GM19397 (cell line): ENCODE measurements around the gene PLA2G12B.
"Not testable (repeated sequence)": the region's sequence is repeated elsewhere in the genome, so short reads cannot be mapped to it uniquely, and the experiment has no call there.

Source experiments
- ATAC-seq: cut with Tn5 transposase; IDR thresholded peaks from one replicate; pipeline ENCODE4 v1.9.1; 2021; ENCODE audit warnings: mild to moderate bottlenecking, moderate library complexity; ENCODE audit not compliant: unreplicated experiment

PLA2G12B gene

GRCh38 chr10:72954596-72955554 lies at the start of gene PLA2G12B:
PLA2G12B (minus strand) TSS chr10:72954806; CDS start chr10:72954685, 121 bp downstream.
- no peak for ATAC-seq

GRCh38 chr10:73003822-73004221 lies 49.2 kb upstream of the PLA2G12B start:
- ATAC-seq: no peak

GRCh38 chr10:73000973-73001372 lies 46.4 kb upstream of the PLA2G12B start:
- no peak for ATAC-seq

- ATAC-seq: no peak
Observed at GRCh38 chr10:72997099-72997498, 42.5 kb upstream of the PLA2G12B start.

- ATAC-seq: not testable (repeated sequence)
Observed at GRCh38 chr10:72995459-72995858, 40.9 kb upstream of the PLA2G12B start.

- not testable (repeated sequence) for ATAC-seq
Observed at GRCh38 chr10:72989771-72990170, 35.2 kb upstream of the PLA2G12B start.

- ATAC-seq: not testable (repeated sequence)
Observed at GRCh38 chr10:72984618-72985017, 30.0 kb upstream of the PLA2G12B start.

GRCh38 chr10:72981882-72982529 lies 27.4 kb upstream of the PLA2G12B start:
- ATAC-seq: no peak

GRCh38 chr10:72981028-72981881 lies 26.6 kb upstream of the PLA2G12B start:
- no peak for ATAC-seq

GRCh38 chr10:72980348-72980747 lies 25.7 kb upstream of the PLA2G12B start:
- no peak for ATAC-seq

- no peak for ATAC-seq
Observed at GRCh38 chr10:72979709-72980108, 25.1 kb upstream of the PLA2G12B start.

GRCh38 chr10:72976886-72977285 lies 22.3 kb upstream of the PLA2G12B start:
- no peak for ATAC-seq

- ATAC-seq: no peak
Observed at GRCh38 chr10:72956001-72956400, 1.4 kb upstream of the PLA2G12B start.

- ATAC-seq: no peak
Observed at GRCh38 chr10:72954230-72954595, 393 bp downstream of the PLA2G12B start.

- no peak for ATAC-seq
Observed at GRCh38 chr10:72953687-72954086, 919 bp downstream of the PLA2G12B start.

GRCh38 chr10:72952642-72953158 lies 1.9 kb downstream of the PLA2G12B start:
- no peak for ATAC-seq

- no peak for ATAC-seq
Observed at GRCh38 chr10:72952189-72952588, 2.4 kb downstream of the PLA2G12B start.

GRCh38 chr10:72951760-72952159 lies 2.8 kb downstream of the PLA2G12B start:
- ATAC-seq: no peak

GRCh38 chr10:72948762-72949161 lies 5.8 kb downstream of the PLA2G12B start:
- no peak for ATAC-seq

- no peak for ATAC-seq
Observed at GRCh38 chr10:72946963-72947362, 7.6 kb downstream of the PLA2G12B start.
